UCSD-AML1 (cell line): ENCODE results near the gene CRYAA.

ENCODE experiments used
- DNase-seq: peaks from one replicate; lab custom pipeline; 2025; ENCODE audit not compliant: unreplicated experiment; lab: John Stamatoyannopoulos, UW

CRYAA gene

DNA sequence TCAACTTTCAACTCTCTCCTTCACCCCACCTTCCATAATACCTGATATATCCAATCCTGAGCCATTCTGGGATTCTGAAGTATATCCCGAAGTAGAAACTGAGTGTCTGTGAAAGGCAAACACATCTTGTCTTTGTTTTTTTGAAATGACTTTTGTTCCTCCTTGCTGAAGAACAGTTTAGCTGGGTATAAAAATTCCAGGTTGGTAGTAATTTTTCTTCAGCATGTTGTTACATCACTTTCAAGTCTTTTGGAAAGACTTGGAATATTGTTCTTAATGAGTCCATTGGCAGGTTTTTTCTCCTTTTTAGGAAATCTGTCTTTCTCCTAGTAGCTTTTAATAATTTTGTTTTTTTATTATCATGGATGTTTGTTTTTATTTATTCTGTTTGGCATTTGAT is 32.7 kb downstream of the CRYAA start:
- DNase-seq: no peak

GRCh38 chr21:43203591-43203990 is 34.8 kb downstream of the CRYAA start:
- no peak for DNase-seq

DNA sequence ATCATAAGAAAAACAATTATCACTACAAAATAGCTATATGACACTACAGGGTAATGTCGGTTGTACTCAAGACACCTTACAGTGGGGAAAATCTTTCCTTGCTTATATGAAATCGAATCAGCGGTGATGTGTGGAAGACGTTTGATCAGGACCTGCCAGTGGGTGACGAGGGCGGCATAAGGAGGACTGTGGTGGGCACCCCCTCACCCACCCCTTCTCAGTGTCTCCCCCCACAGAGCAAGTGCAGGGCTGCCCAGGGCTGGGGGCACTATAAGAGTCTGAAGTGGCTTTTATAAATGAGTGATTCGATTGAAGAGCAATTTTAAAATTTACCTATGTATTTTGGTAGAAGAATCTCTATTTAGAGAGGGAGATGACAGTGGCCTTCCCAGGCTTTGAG is 35.8 kb downstream of the CRYAA start:
- no peak for DNase-seq

DNA sequence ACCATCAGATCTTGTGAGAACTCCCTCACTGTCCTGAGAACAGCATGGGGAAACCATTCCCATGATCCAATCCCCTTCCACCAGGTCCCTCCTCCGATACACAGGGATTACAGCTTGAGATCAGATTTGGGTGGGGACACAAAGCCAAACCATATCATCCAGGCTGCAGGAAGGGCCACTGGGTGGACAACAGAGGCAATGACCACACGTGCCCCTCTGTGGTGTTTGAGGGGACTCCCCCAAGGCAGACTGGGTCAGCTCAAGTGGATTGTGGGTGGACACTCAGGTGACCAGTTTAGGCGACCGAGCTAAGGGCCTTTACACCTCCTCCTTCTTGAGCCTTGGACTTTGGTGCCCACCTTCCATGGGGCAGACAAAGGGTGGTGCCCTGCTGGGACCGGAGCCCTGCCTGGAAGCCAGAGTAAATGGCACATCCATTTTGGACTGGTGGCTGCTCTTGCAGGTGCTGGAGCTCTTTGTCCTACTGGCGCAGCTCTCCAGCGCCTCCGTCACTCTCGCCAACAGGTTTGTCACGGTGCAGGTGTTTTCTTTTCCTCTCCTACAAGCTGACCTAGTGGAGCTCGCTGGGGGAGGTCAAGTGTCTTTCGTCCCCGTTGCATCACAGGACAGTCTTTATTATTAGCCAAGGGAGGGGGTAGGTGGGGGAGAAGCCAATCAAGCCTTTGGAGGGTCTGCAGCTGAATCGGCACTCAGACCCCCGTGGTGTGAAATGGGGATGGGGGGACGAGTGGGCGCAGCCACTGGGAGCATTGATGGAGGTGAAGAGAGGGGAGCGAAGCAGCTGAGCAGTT is 37.6 kb downstream of the CRYAA start:
- DNase-seq: no peak

GRCh38 chr21:43207043-43207315 is 38.2 kb downstream of the CRYAA start:
- no peak for DNase-seq

DNA sequence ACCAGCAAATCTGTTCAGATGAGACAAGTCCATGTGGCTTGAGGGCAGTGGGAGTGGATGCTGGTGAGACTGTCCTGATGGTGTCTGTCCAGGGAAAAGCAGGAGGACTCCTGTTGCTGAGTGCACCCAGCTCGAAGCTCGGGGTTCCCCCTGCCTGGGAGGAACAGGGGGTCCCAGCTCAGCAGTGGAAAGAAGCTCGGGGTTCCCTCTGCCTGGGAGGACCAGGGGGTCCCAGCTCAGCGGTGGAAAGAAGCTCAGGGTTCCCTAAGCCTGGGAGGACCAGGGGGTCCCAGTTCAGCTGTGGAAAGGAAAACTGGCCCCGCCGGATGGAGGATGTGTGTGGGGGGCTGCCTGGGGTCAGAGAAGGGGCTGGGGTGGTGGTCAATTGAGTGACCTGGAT is 39.1 kb downstream of the CRYAA start:
- no peak for DNase-seq

DNA sequence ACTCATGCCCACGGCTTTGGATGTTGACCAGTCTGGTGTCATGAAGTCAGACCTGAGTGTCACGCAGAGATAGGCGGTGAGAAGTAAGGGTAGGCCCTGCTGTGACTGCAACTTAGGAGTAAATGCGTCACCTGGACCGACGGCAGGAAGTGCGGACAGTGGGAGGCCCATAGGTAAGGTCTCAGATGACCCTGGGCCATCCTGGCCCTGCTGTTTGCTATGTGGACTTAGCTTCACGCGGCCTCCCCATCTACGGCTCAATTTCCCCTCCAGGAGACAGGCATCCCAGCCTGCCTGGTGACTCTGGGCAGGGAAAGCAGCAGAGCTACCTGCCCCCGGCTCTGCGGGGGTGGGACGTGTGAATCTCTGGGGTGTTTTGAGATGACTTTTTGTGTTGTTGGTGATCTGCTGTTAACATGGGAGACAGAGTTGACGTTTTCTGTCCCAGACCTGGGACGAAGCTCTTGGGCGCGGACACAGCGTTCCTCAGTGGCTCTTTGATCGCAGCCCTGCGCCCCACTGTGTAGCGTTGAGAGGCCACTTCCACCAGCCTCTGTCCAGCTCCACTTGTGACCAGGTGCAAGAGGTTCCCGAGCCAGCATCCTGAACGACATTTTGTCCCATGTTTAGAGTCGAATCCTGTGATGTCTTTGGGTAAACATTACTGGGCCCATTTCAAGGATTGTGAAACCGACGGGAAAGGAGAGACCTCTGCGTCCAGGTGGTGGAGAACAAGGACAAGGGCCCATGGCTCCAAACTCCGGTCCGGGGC is 39.9 kb downstream of the CRYAA start:
- DNase-seq: no peak

DNA sequence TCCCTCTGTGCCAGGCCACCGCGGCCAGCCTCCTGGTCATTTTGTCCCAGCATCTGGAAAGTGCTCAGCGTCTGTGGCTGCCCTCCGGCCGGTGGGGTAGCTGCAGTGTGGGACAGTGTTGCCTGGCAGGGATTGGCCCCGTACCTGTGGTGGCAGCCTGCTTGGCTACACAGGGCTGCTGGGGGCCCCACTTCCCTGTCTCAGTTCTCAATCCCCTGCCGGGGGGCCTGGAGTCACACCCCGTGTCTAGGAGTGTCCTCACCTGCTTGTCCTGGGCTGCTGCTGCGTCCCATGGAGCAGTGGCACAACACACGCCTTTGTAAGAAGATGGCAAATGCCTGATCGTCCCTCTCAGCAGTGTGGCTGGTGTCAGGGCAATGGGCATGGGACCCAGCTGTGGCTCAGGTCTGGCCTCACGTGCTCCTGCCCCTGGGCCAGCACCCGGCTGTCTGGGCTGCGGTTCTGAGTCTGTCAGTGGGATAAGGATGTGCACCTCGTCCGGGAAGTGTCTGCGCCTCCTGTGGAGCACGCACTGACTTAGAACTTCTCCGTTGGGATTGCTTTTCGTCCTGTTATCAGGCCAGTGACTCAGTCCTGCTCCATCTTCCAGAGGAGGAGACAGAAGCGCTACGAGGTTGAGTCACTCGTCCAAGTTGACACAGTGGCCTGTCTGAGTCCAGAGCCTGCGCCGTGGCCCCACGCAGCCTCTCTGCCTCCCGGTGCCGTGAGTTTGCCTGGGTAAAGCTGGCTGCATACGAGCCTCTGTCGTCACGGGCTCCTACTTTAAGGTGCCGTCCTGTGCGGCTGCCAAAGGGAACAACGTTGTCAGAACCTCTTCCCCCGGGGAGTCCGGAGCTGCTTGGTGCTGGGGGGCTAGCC is 41.0 kb downstream of the CRYAA start:
- DNase-seq: no peak

DNA sequence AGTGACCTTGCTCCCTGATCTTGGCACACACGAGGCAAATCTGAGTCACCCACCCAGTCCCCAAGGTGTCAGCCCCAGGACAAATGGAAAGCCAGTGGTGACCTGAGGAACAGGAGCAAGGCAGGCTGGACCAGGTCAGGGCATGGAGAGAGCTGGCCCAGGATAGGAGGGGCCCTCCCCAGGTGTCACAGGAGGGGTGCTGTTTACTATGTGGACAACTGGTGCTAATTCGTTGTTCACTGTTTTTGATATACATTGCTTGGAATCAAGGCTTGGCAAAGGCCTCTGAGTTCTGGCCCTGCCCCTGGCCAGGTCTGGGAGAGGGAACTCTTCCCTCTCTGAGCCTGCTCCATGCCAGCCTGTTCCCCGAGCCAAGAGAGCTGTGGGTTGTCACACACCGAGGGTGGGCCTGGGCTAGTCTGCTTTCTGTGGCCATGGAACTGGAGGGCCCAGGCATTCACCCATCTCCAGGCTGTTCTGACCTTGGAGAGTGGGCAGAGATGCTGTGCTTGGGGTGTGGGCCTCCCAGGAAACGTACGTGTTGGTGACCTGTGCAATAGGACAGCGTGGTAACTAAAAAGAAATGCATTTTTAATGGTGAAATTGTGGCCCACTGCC is 41.8 kb downstream of the CRYAA start:
- no peak for DNase-seq

- no peak for DNase-seq
Observed at GRCh38 chr21:43211072-43211759, 42.4 kb downstream of the CRYAA start.

- DNase-seq: no peak
Observed at GRCh38 chr21:43211760-43212115, 42.9 kb downstream of the CRYAA start.
